H1 (cell line): Measurements from ENCODE around the gene ATP8B3. TPM values are rescaled to one million over a fixed set of nuclear protein-coding genes. Genes with fewer than 3 reads are reported as not detected.

Source experiments
- CTCF ChIA-PET: fragments of 300-600 bp; sonication (Branson Sonifier 250); formaldehyde crosslinking; loops from one replicate; lab custom pipeline; 2021; ENCODE audit not compliant: partially characterized antibody; lab: Charles Lee
- POLR2A ChIA-PET: fragments of 300-600 bp; sonication (Branson Sonifier 250); formaldehyde crosslinking; loops from one replicate; lab custom pipeline; 2021; ENCODE audit warnings: inconsistent platforms; ENCODE audit not compliant: partially characterized antibody; lab: Charles Lee
- DNase-seq, 2 experiments: peaks; one replicate each; pipeline versions ENCODE4 v3.0.0 to v3.0.0-alpha.2; 2010 to 2022; ENCODE audit warnings: low spot score in 2 of 2, low read depth in 1 of 2, mixed read lengths in 1 of 2
- FAIRE-seq: peaks from 2 replicates; lab custom pipeline; 2011; peaks lifted over from hg19 to GRCh38; lab: Jason Lieb, UNC
- H2AFZ ChIP-seq: 2 replicates; pipeline ENCODE4 v1.8.1; 2012; ENCODE audit warnings: low read length, inconsistent platforms
- H2AK5ac ChIP-seq: 2 replicates; pipeline ENCODE4 v1.6.1; 2013; ENCODE audit warnings: low read depth, low read length
- H2BK120ac ChIP-seq: replicated peaks from 2 replicates; pipeline ENCODE3; 2013; ENCODE audit warnings: low read depth, low read length, inconsistent platforms
- H2BK12ac ChIP-seq: 2 replicates; pipeline ENCODE4 v1.6.1; 2013; ENCODE audit warnings: low read depth, low read length
- H2BK15ac ChIP-seq: 2 replicates; pipeline ENCODE4 v1.6.1; 2013; ENCODE audit warnings: low read length
- H2BK20ac ChIP-seq: 2 replicates; pipeline ENCODE4 v1.6.1; 2013; ENCODE audit warnings: low read length
- H2BK5ac ChIP-seq: 2 replicates; pipeline ENCODE4 v1.6.1; 2013; ENCODE audit warnings: low read depth, low read length
- H3K14ac ChIP-seq: 2 replicates; pipeline ENCODE4 v1.6.1; 2013; ENCODE audit warnings: inconsistent platforms; ENCODE audit not compliant: insufficient read length
- H3K18ac ChIP-seq: 2 replicates; pipeline ENCODE4 v1.6.1; 2013; ENCODE audit warnings: low read length; ENCODE audit errors: extremely low read depth
- H3K23ac ChIP-seq: 2 replicates; pipeline ENCODE4 v1.6.1; 2013; ENCODE audit warnings: inconsistent platforms; ENCODE audit not compliant: insufficient read length
- H3K23me2 ChIP-seq: 2 replicates; pipeline ENCODE4 v1.6.1; 2013; ENCODE audit warnings: low read depth, low read length
- H3K27ac ChIP-seq: 2 replicates; pipeline ENCODE4 v1.6.1; 2011; ENCODE audit warnings: low read depth, low read length, inconsistent platforms
- H3K27me3 ChIP-seq, 4 experiments: replicated peaks in 1 of 4; 1 replicate in 1 of 4; 2 replicates in 3 of 4; pipeline versions ENCODE4 v1.6.1 to v1.8.1; 2011 to 2013; ENCODE audit warnings: low read length in 3 of 4, mild to moderate bottlenecking in 3 of 4, inconsistent platforms in 2 of 4, mixed read lengths in 2 of 4, moderate library complexity in 1 of 4; ENCODE audit not compliant: control insufficient read depth in 3 of 4, insufficient read depth in 3 of 4; ENCODE audit errors: extremely low read depth in 1 of 4
- H3K36me3 ChIP-seq, 4 experiments: 2 replicates each; pipeline versions ENCODE4 v1.6.1 to v1.8.1; 2011 to 2013; ENCODE audit warnings: mild to moderate bottlenecking in 4 of 4, low read length in 3 of 4, moderate library complexity in 2 of 4, control low read depth in 1 of 4, inconsistent platforms in 1 of 4; ENCODE audit not compliant: insufficient read depth in 4 of 4, control insufficient read depth in 2 of 4
- H3K4ac ChIP-seq: replicated peaks from 2 replicates; pipeline ENCODE3; 2013; ENCODE audit warnings: low read length, low read depth, mixed read lengths, inconsistent platforms; ENCODE audit not compliant: insufficient read length
- H3K4me1 ChIP-seq, 4 experiments: replicated peaks in 1 of 4; 1 replicate in 1 of 4; 2 replicates in 3 of 4; pipeline versions ENCODE4 v1.6.1 to v1.8.1; 2011 to 2013; ENCODE audit warnings: low read length in 3 of 4, inconsistent platforms in 2 of 4, mixed read lengths in 1 of 4; ENCODE audit not compliant: insufficient read depth in 4 of 4, control insufficient read depth in 3 of 4
- H3K4me2 ChIP-seq, 2 experiments: 2 replicates each; pipeline versions ENCODE4 v1.6.1 to v1.8.1; 2011 to 2013; ENCODE audit warnings: low read depth in 2 of 2, low read length in 2 of 2, control low read depth in 1 of 2, inconsistent platforms in 1 of 2, mild to moderate bottlenecking in 1 of 2; ENCODE audit not compliant: insufficient read depth in 1 of 2
- H3K4me3 ChIP-seq, 4 experiments: fragments of 200-600, 300-600 bp in 1 of 4; sonication (generic), shearing (Covaris generic), sonication (Bioruptor Twin) in 1 of 4; 2 replicates each; pipeline versions ENCODE4 v1.5.1 to v1.8.1; 2011 to 2016; ENCODE audit warnings: low read length in 4 of 4, low read depth in 3 of 4, control low read depth in 2 of 4, inconsistent platforms in 2 of 4, mild to moderate bottlenecking in 2 of 4, mixed read lengths in 1 of 4, moderate library complexity in 1 of 4; ENCODE audit not compliant: insufficient read depth in 2 of 4; ENCODE audit errors: extremely low read depth in 1 of 4
- H3K56ac ChIP-seq: replicated peaks from 2 replicates; pipeline ENCODE3; 2013; ENCODE audit warnings: low read depth, mild to moderate bottlenecking, mixed read lengths, low read length, inconsistent platforms; ENCODE audit not compliant: insufficient read length
- H3K79me1 ChIP-seq: 2 replicates; pipeline ENCODE4 v1.6.1; 2013; ENCODE audit warnings: low read depth, low read length, control low read depth
- H3K79me2 ChIP-seq, 2 experiments: 2 replicates each; pipeline versions ENCODE4 v1.6.1 to v1.8.1; 2012 to 2013; ENCODE audit warnings: low read length in 2 of 2, mild to moderate bottlenecking in 2 of 2, inconsistent platforms in 1 of 2; ENCODE audit not compliant: insufficient read depth in 2 of 2, control insufficient read depth in 1 of 2
- H3K9ac ChIP-seq, 4 experiments: replicated peaks in 1 of 4; 1 replicate in 1 of 4; 2 replicates in 3 of 4; pipeline versions ENCODE4 v1.6.1 to v1.8.1; 2011 to 2013; ENCODE audit warnings: low read depth in 3 of 4, low read length in 3 of 4, control low read depth in 2 of 4, mild to moderate bottlenecking in 2 of 4, moderate library complexity in 2 of 4, inconsistent platforms in 1 of 4; ENCODE audit errors: extremely low read depth in 1 of 4
- H3K9me3 ChIP-seq, 2 experiments: 2 replicates each; pipeline versions ENCODE4 v1.6.1 to v1.8.1; 2012 to 2013; ENCODE audit warnings: mild to moderate bottlenecking in 2 of 2, moderate library complexity in 2 of 2, control low read depth in 1 of 2, inconsistent platforms in 1 of 2, low read depth in 1 of 2, low read length in 1 of 2, mixed read lengths in 1 of 2; ENCODE audit not compliant: insufficient read depth in 2 of 2
- H4K20me1 ChIP-seq, 2 experiments: replicated peaks in 1 of 2; 2 replicates each; pipeline versions ENCODE3 to v1.8.1; 2011 to 2013; ENCODE audit warnings: inconsistent platforms in 2 of 2, low read length in 2 of 2, mild to moderate bottlenecking in 1 of 2; ENCODE audit not compliant: insufficient read depth in 2 of 2, control insufficient read depth in 1 of 2
- H4K5ac ChIP-seq: 2 replicates; pipeline ENCODE4 v1.6.1; 2013; ENCODE audit warnings: low read length, low read depth, mixed read lengths, inconsistent platforms; ENCODE audit not compliant: insufficient read length
- H4K8ac ChIP-seq: 2 replicates; pipeline ENCODE4 v1.8.0; 2013; ENCODE audit warnings: mild to moderate bottlenecking, moderate library complexity, low read length, inconsistent platforms; ENCODE audit not compliant: insufficient read depth; ENCODE audit errors: extremely low read depth
- H4K91ac ChIP-seq: replicated peaks from 2 replicates; pipeline ENCODE3; 2013; ENCODE audit warnings: low read length, mixed read lengths, inconsistent platforms; ENCODE audit not compliant: insufficient read length
- EP300 ChIP-seq, 2 experiments: IDR thresholded peaks; 1 replicate in 1 of 2; 2 replicates in 1 of 2; pipeline ENCODE4 v1.6.1; 2011 to 2012; ENCODE audit warnings: low read depth in 2 of 2, low read length in 2 of 2, mild to moderate bottlenecking in 2 of 2, borderline replicate concordance in 1 of 2, inconsistent platforms in 1 of 2, moderate library complexity in 1 of 2
- RAD21 ChIP-seq, 2 experiments: IDR thresholded peaks in 1 of 2; conservative IDR thresholded peaks in 1 of 2; 2 replicates each; pipeline ENCODE4 v1.6.1; 2011; ENCODE audit warnings: low read depth in 2 of 2, low read length in 2 of 2, improper control_type of control experiment in 1 of 2, inconsistent platforms in 1 of 2, mild to moderate bottlenecking in 1 of 2, moderate library complexity in 1 of 2
- whole genome bisulfite sequencing, 2 experiments: shearing (Covaris generic) in 1 of 2; methylation state at CpG; one replicate each; pipeline versions ENCODE4 v1.1.6 to v1.1.7; 2013 to 2015; ENCODE audit warnings: low lambda C conversion rate in 2 of 2, mixed read lengths in 2 of 2, inconsistent platforms in 1 of 2, low coverage in 1 of 2, missing lambda C conversion rate in 1 of 2; ENCODE audit not compliant: insufficient replicate concordance in 2 of 2, insufficient coverage in 1 of 2, insufficient read length in 1 of 2; ENCODE audit errors: extremely low coverage in 1 of 2, missing lambda C conversion rate in 1 of 2; 5-methylcytosine and 5-hydroxymethylcytosine counted together
- polyA plus RNA-seq, 7 experiments: library from polyadenylated mRNA; depleted of rRNA in 3 of 7; stranded (reverse) in 5 of 7; unstranded in 2 of 7; fragments of >200 nt in 5 of 7; fragments of 200-250 nt in 2 of 7; gene quantifications; 1 replicate in 5 of 7; 2 replicates in 1 of 7; 4 replicates in 1 of 7; pipeline versions ENCODE4 v1.2.1 to v1.2.3, GENCODE V29; 2011 to 2013; ENCODE audit warnings: missing spikeins in 2 of 7, mixed read lengths in 2 of 7
- total RNA-seq: library from RNA; stranded (reverse); fragmentation: NEBNext Ultra II Directional; extraction: Animal tissue kit (Norgen Biotek cat#: 25700); gene quantifications from 2 replicates; pipeline ENCODE4 v1.2.1, GENCODE V29; 2021
- TF ChIP-seq, protein P1 (sequence below), 3 experiments: IDR thresholded peaks; 1 replicate in 2 of 3; 2 replicates in 1 of 3; pipeline versions ENCODE4 v1.5.1 to v1.6.1; 2011; ENCODE audit warnings: low read length in 3 of 3, mild to moderate bottlenecking in 3 of 3, inconsistent platforms in 2 of 3, low read depth in 1 of 3, moderate library complexity in 1 of 3; ENCODE audit not compliant: insufficient read depth in 1 of 3; ENCODE audit errors: control extremely low read depth in 1 of 3

Gene ATP8B3
- total and polyA plus RNA-seq, 2 of the 8 experiments (the other 6 are each of a cell fraction or from before 2014, with no cell fraction given): 4.1 to 9.3 TPM

- ChIA-PET POLR2A (interaction anchor here (1.1 to 1.7 kb wide), 3 partner anchors 16 to 121 kb away, joined by 3 read pairs; no protein-coding TSS in a partner anchor), CTCF (interaction anchor here (0.7 to 10.7 kb wide), 7 partner anchors 9 to 46 kb away, joined by 3 to 150 read pairs (median 73); partner anchors contain the start of gene ATP8B3)
- Histone ChIP-seq H3K4me1 (peaks cover 0 to 19% (median 8%) of the 10 kb centered on the region in 4 experiments; a peak in 5 of 7 replicates), H3K9me3 (peaks cover 0 to 7% of the 10 kb centered on the region in 2 experiments; a peak in 1 of 4 replicates), H4K91ac (no peak overlapping the region), H4K8ac (no peak overlapping the region), H3K4me3 (no peak overlapping the region), H3K23ac (no peak overlapping the region), H2BK20ac (no peak overlapping the region), H2BK15ac (no peak overlapping the region), H3K27me3 (peaks cover 2 to 18% (median 13%) of the 10 kb centered on the region in 4 experiments; a peak in 6 of 7 replicates), H3K79me2 (no peaks in the 10 kb centered on the region), H3K23me2 (no peaks in the 10 kb centered on the region; the same call in 1 of the 2 replicates), H3K4me2 (no peak overlapping the region), H3K14ac (no peak overlapping the region), H3K4ac (no peak overlapping the region), H3K18ac (no peak overlapping the region), H2BK5ac (no peak overlapping the region), H3K36me3 (no peaks in the 10 kb centered on the region), H3K56ac (no peak overlapping the region), H2BK120ac (no peak overlapping the region), H3K27ac (no peak overlapping the region), H3K79me1 (no peaks in the 10 kb centered on the region), H3K9ac (no peak overlapping the region), H2AFZ (no peak overlapping the region), H4K5ac (no peak overlapping the region), H2AK5ac (no peak overlapping the region; the same call in 1 of the 2 replicates), H2BK12ac (no peak overlapping the region), H4K20me1 (no peaks in the 10 kb centered on the region)
- TF ChIP-seq EP300 (IDR thresholded peaks at IDR 0.05; ENCODE audit: borderline replicate concordance in 1 of 2, low read depth in 2 of 2, low read length in 2 of 2): no peak
- peak in 1 of 2 experiments; percentile 15; a peak in 1 of 4 replicates for TF ChIP-seq RAD21 (IDR thresholded peaks at IDR 0.05 in 1 of 2, conservative IDR thresholded peaks at IDR 0.05 in 1 of 2; ENCODE audit: low read depth in 2 of 2, low read length in 2 of 2)
- TF ChIP-seq, protein P1, sequence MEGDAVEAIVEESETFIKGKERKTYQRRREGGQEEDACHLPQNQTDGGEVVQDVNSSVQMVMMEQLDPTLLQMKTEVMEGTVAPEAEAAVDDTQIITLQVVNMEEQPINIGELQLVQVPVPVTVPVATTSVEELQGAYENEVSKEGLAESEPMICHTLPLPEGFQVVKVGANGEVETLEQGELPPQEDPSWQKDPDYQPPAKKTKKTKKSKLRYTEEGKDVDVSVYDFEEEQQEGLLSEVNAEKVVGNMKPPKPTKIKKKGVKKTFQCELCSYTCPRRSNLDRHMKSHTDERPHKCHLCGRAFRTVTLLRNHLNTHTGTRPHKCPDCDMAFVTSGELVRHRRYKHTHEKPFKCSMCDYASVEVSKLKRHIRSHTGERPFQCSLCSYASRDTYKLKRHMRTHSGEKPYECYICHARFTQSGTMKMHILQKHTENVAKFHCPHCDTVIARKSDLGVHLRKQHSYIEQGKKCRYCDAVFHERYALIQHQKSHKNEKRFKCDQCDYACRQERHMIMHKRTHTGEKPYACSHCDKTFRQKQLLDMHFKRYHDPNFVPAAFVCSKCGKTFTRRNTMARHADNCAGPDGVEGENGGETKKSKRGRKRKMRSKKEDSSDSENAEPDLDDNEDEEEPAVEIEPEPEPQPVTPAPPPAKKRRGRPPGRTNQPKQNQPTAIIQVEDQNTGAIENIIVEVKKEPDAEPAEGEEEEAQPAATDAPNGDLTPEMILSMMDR (IDR thresholded peaks at IDR 0.05; ENCODE audit: control extremely low read depth in 1 of 3, insufficient read depth in 1 of 3, low read depth in 1 of 3, low read length in 3 of 3): peak; percentile 24 to 34 (median 26)
- DNase-seq (no peak), FAIRE-seq (no peak)
- 83% methylated on average over 11 of the region's 14 CpGs; no CpG with 5 or more reads in 1 of the 2 experiments for WGBS, 2 experiments
Measured at GRCh38 chr19:1791879-1792278, 20.2 kb downstream of the ATP8B3 start.
